Measurements from ENCODE around the gene ARHGEF7.

DNA sequence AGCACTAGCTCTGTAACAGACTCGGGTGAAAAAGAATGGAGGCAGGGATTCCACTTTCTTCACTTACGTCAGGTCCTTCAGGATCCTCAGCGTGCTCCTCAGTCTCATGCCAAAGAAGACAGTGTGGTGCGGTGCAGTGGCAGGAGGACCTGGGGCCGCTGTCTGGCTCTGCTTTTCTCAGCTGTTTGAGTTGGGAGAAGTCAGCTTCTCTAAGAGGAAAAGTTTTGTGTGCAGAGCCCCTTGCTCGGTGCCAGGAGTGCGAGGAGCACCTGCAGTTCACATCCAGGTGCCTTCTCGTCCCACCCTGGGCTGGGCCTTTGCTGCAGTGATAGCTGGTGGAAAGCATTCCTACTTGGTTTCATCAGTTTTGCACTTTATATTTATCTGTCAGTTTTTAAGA is 127.5 kb downstream of the ARHGEF7 start:
- no peak for TF ChIP-seq POLR2A (IDR thresholded peaks at IDR 0.05)
- TF ChIP-seq, protein P1, sequence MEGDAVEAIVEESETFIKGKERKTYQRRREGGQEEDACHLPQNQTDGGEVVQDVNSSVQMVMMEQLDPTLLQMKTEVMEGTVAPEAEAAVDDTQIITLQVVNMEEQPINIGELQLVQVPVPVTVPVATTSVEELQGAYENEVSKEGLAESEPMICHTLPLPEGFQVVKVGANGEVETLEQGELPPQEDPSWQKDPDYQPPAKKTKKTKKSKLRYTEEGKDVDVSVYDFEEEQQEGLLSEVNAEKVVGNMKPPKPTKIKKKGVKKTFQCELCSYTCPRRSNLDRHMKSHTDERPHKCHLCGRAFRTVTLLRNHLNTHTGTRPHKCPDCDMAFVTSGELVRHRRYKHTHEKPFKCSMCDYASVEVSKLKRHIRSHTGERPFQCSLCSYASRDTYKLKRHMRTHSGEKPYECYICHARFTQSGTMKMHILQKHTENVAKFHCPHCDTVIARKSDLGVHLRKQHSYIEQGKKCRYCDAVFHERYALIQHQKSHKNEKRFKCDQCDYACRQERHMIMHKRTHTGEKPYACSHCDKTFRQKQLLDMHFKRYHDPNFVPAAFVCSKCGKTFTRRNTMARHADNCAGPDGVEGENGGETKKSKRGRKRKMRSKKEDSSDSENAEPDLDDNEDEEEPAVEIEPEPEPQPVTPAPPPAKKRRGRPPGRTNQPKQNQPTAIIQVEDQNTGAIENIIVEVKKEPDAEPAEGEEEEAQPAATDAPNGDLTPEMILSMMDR (IDR thresholded peaks at IDR 0.05), result no peak

All from stomach (tissue), 4 donors.